ENCODE measurements around the gene WRAP73.
A peak's percentile ranks its signal among the peaks of the same experiment; 100 is the strongest.

WRAP73 gene

DNA sequence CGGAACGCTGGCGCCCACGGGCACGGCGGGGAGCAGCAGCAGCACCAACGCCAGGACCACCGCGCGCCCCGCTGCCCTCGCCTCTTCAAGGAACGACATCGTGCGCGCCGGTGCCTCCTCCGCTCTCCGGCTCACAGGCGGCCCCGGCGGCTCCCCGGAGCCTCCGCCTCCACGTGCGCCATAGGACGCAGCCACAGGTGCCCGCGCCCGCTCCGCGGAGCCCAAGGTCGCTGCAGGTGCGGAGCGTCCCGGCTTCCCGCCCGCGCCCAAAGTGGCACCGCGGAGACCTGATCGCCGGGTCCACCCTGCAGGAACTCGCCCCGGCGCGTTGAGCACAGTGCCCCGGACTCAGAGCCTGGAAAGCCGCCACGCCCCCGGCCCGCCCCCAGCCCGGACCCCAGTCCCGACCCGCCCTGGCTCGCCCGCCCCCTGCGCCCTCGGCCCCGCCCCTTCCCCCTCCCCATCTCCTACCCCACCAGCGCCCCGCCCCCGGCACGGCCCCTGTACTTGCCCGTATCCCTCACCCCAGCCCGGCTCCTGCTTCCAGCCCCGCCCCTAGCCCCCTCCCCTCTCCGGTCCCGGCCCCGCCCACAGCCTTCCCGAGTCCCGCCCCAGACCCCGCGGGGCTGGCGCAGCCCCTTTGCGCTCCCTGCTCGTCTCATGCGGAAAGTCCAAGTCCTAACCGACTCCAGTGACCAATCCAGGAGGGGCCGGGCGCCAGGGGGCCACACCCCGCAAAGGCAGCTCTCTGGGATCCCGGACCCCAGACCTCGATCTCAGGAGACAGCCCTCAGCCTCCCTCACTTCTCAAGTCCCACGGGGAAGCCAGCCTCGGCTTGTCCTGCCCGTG, 38.5 kb downstream of the WRAP73 start, which contains the start of gene MEGF6:
Gene MEGF6, minus strand, starts transcription at position 339 of the 850 bp plus-strand sequence. Its CDS starts 240 bp downstream, at position 99.
- peak; percentile 33 for DNase-seq (ENCODE audit: low read depth)
- TF ChIP-seq, protein P1, sequence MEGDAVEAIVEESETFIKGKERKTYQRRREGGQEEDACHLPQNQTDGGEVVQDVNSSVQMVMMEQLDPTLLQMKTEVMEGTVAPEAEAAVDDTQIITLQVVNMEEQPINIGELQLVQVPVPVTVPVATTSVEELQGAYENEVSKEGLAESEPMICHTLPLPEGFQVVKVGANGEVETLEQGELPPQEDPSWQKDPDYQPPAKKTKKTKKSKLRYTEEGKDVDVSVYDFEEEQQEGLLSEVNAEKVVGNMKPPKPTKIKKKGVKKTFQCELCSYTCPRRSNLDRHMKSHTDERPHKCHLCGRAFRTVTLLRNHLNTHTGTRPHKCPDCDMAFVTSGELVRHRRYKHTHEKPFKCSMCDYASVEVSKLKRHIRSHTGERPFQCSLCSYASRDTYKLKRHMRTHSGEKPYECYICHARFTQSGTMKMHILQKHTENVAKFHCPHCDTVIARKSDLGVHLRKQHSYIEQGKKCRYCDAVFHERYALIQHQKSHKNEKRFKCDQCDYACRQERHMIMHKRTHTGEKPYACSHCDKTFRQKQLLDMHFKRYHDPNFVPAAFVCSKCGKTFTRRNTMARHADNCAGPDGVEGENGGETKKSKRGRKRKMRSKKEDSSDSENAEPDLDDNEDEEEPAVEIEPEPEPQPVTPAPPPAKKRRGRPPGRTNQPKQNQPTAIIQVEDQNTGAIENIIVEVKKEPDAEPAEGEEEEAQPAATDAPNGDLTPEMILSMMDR (IDR thresholded peaks at IDR 0.05; ENCODE audit: insufficient read depth, low read depth, low read length, missing control alignments), result no peak
- no peak within 1 kb of the TSS for H3K4me3 ChIP-seq (ENCODE audit: low read length)

DNA sequence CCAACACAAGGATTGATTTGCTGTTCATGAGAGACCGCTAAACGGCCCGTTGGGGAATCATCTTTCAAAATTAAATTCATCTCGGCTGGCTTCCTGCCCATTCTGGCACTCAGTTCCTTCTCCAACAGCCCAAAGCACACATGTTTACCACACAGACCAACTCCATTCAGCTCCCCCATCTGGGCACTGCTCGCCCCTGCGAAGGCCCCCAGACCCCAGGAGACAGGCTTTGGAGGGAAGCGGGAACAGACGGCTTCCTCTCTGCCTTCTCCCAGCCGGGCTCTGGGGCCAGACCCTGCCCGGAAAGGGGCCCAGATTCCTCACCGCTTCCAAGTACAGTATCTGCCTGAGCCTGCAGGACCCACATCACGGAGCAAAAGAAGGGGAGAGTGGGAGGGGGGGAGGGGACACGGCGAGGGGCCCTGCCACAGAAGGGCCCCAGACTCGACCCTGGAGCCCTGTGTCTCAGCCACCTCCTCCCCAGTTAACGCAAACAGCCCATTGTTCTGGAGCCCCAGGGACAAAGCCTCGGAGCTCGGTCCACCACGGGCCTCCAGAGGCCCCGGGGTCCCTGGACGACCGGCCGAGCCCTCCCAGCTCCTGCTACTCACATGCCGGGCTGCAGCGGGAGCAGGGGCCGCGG, 39.3 kb downstream of the WRAP73 start:
- no peak overlapping the region for H3K4me3 ChIP-seq (ENCODE audit: low read length)
- TF ChIP-seq, protein P1 (IDR thresholded peaks at IDR 0.05; ENCODE audit: insufficient read depth, low read depth, low read length, missing control alignments), result no peak
- no peak for DNase-seq (ENCODE audit: low read depth)

DNA sequence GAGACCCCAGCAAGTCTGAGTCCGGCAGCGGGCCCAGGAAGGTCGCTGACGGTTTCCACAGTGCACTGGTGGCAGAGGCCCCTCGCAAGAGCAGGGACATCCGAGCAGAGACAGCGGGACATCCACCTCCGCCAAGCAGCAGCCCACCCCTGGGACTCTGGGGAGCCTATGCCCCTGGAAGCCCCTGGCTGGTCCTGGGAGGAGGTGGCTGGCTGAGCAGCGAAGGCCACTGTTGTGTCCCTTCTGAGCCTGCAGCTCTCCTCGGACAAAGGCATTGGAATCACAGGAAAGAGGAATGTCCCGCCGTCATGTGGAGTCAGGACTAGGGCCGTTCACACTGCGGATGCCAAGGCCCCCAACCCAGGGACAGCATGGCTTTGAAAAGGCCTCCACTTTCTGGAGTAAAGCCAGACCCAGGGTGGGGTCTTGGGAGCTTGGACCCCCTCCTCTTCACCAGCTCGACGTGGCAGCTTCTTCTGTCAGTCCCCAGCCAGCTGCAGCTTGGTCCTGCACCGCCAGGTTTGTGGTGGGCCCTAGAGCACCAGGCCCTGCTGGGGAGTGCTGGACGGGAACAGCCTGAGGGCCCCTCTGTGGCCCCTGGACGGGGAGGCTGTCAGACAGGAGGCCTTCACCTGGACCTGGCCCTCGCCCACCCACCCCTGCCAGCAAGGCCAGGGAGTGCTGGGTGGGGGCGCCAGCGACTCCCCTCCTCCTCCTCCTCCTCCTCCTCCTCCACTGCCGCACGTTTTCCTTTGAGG, 40.0 kb downstream of the WRAP73 start:
- TF ChIP-seq, protein P1 (IDR thresholded peaks at IDR 0.05; ENCODE audit: insufficient read depth, low read depth, low read length, missing control alignments), result no peak
- DNase-seq (ENCODE audit: low read depth), result no peak
- H3K4me3 ChIP-seq (ENCODE audit: low read length), result no peak overlapping the region

DNA sequence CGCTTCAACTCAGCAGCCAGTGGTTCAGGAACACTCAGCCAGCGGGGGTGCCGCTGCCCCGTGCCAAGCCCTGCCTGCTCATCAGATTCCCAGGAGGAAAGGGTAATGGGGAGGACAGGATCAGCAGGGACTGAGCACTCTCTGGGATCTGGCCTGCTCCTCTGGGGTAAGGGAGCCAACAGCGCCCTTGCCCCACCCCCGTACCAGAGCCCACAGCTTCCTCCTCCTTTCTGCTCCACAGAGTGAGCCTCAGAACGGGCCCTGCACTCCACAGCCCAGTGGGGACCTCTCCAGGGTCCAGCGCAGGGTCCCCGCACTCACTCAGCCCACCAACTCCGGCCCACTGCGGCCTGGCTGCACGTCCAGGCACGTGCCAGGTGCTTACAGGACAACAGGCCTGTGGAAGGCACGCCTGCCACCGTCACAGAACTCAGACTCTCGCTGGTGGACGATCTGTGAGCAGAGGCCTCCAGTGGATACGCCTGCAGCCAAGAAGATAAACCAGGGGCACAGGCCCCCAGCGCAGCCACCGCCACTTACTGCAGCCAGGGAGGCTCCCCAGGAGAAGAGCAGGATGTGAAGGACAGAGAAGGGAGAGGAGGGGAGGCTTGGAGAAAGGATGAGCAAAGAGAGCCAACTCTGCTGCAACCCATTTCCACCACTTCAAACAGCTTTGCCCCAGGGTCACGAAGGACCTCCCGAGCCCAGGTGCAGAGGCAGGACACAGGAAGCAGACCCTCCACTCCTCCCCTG, 40.7 kb downstream of the WRAP73 start:
- no peak overlapping the region for H3K4me3 ChIP-seq (ENCODE audit: low read length)
- TF ChIP-seq, protein P1 (IDR thresholded peaks at IDR 0.05; ENCODE audit: insufficient read depth, low read depth, low read length, missing control alignments), result no peak
- no peak for DNase-seq (ENCODE audit: low read depth)

DNA sequence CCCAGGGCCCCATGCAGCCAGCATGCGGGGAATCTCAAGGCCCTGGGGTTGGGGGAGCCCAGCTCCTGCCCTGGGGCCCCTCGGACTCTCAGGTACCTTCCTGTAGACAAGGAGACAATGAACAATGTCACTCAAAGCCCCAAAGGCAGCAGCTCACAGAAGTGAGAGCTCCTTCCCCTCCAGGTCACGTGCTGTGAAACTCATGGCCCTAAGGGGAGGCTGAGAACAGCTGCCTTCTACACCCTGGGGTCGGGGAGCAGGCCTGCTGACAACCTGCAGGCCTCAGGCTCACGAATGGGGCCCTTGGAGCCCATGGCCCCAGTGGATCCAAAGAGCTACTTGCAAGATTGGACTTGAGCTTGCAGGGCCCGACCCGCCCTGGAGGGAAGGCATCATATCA, 41.7 kb downstream of the WRAP73 start:
- TF ChIP-seq, protein P1 (IDR thresholded peaks at IDR 0.05; ENCODE audit: insufficient read depth, low read depth, low read length, missing control alignments), result no peak
- DNase-seq (ENCODE audit: low read depth), result no peak

DNA sequence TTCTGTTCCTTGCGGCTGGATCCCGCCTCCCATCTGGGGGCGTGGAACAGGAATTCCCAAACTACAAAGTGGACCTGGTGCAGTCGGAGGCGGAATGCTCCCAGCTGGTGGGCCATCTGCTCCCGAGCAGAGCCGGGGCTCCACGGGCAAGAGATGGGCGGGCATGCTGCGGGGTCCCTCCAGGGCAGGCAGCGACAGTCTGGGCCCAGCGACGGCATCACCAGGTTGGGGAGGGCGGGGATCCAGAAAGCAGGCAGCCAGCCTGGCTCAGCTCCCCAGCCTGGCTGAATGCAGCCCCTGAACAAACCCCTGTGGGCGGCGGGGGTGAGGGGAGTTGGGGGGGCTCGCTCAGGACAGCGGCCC, 42.2 kb downstream of the WRAP73 start:
- no peak overlapping the region for H3K4me3 ChIP-seq (ENCODE audit: low read length)
- DNase-seq (ENCODE audit: low read depth), result no peak
- TF ChIP-seq, protein P1 (IDR thresholded peaks at IDR 0.05; ENCODE audit: insufficient read depth, low read depth, low read length, missing control alignments), result no peak

More for the DNA sequence above, 41.7 kb downstream of the WRAP73 start:
- no peak overlapping the region for H3K4me3 ChIP-seq (ENCODE audit: low read length)
